ENCODE measurements around the gene NFILZ.

Gene NFILZ, protein sequence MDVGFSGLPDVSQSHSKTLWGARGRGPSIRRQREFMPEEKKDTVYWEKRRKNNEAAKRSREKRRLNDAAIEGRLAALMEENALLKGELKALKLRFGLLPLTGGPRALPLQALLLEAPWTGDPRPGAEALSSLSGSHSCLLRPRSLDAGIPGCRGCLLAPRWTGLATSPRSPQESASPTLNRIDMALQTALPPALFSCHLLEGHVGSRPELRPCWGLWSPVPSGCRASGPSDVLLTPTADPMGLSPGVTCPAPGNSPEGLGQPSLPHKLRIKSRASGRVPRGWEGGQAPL

DNA sequence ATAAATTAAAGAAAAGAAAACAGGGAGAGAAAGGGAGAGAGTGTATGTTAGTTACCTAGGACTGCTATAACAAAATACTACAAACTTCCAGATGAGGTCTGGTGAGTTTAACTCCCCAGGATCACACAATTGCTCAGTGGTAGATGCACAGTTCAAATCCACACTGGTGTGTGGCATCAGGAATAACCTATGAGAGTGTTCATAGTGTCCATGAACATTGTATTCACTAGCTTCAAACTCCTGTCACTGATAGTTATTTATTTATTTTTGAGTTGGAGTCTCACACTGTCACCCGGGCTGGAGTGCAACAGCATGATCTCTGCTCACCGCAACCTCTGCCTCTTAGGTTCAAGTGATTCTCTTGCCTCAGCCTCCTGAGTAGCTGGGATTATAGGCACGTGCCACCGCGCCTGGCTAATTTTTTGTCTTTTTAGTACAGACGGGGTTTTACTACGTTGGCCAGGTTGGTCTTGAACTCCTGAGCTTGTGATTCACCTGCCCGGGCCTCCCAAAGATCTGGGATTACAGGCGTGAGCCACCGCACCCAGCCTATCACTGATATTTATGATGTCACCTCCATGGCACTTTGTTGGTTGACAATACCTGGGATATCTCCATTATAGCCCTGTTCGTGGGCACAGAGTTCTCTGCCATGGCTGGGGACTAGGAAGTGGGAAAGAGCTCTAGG is at the start of gene NFILZ:
Gene NFILZ (plus strand): TSS at position 638 of the 688 bp plus-strand sequence. CDS start 46,133 bp downstream, outside the sequence.
- H3K9me3 ChIP-seq (ENCODE audit: control insufficient read depth in 1 of 2, low read length in 2 of 2), result peaks cover 0 to 14% of the 10 kb centered on the region in 2 donors
- H3K4me3 ChIP-seq (ENCODE audit: low read depth in 1 of 2, low read length in 2 of 2), result peak within 1 kb of the TSS in 1 of 2 donors; percentile 8
- no peak within 1 kb of the TSS for H3K27ac ChIP-seq (ENCODE audit: low read length)
- peaks cover 0 to 6% of the 10 kb centered on the region in 2 donors for H3K4me1 ChIP-seq (ENCODE audit: control insufficient read depth in 1 of 2, insufficient read depth in 2 of 2, low read length in 2 of 2)
- no peaks in the 10 kb centered on the region for H3K27me3 ChIP-seq (ENCODE audit: low read depth, low read length)
- H3K36me3 ChIP-seq (ENCODE audit: control insufficient read depth in 1 of 2, insufficient read depth in 2 of 2, low read length in 2 of 2), result no peaks in the 10 kb centered on the region

DNA sequence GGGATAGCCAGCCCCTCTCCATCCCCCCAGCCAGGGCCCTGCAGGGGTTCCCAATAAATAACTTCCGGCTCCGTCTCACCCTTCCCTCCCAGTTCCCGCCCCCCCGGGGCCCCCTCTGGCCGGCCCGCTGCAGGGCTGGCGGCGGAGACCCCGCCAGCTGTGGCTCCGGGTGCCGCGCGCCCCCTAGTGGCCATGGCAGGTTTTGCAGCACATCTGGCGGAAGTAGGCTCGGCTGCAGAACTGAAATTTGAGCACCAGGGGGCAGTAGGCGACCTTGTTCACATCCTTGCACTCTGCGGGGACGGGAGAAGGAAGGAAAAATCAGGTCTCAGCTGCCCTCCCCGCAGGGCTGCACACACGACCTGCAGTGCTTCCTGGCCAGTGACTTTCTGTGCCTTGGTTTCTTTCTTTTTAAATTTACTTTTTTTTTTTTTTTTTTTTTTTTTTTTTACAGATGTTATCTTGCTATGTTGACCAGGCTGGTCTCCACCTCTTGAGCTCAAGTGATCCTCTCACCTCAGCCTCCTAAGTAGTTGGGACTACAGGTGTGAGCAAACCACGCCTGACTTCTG is 49.6 kb upstream of the NFILZ start:
- no peaks in the 10 kb centered on the region for H3K9me3 ChIP-seq (ENCODE audit: control insufficient read depth in 1 of 2, low read length in 2 of 2)
- H3K4me1 ChIP-seq (ENCODE audit: control insufficient read depth in 1 of 2, insufficient read depth in 2 of 2, low read length in 2 of 2), result peaks cover 0 to 13% of the 10 kb centered on the region in 2 donors
- H3K27me3 ChIP-seq (ENCODE audit: low read depth, low read length), result no peaks in the 10 kb centered on the region
- H3K4me3 ChIP-seq (ENCODE audit: low read depth in 1 of 2, low read length in 2 of 2), result no peak overlapping the region
- no peak overlapping the region for H3K27ac ChIP-seq (ENCODE audit: low read length)
- H3K36me3 ChIP-seq (ENCODE audit: control insufficient read depth in 1 of 2, insufficient read depth in 2 of 2, low read length in 2 of 2), result peaks cover 0 to 7% of the 10 kb centered on the region in 2 donors

DNA sequence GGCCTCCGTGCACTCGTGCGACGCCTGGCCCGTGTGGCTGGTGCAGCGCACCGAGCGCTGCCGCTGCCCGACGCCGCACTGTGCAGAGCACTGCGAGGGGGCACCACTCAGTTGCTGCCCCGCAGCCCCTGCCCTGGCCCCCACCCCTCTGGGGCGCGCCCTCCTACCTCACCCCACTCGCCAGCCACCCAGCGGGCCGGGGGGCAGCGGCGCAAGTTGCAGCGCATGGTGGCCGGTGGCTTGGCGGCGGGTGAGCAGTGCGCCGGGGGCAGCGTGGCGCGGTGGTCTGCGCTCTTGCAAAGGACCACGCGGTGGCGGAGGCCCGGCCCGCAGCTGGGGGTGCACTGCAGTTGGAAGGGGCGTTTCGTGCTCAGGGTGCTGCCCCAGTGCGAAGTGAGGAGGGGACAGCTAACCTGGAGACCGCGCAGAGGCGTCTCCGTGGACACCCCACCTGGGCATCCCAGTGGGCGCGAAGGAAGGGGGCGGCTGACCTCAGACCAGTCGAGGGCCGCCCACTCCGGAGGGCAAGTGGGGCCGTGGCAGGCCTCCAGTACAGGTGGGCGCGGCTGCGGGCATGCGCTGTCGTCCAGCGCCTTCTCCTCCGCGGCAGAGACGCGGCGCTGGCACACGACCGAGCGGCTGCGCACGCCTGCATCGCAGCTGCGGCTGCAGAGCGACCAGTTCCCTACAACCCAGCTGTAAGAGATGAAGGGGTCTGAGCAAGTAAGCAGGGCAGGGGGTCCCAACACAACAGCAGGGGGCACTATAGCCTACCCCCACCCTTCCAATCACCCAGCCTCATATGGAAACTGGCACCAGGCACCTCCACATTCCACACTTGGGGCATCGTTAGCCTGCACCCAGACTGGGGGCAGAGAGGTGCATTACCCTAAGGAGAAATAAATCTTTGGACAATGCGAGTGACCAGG is 45.2 kb upstream of the NFILZ start:
- H3K4me1 ChIP-seq (ENCODE audit: control insufficient read depth in 1 of 2, insufficient read depth in 2 of 2, low read length in 2 of 2), result peaks cover 0 to 4% of the 10 kb centered on the region in 2 donors
- no peaks in the 10 kb centered on the region for H3K9me3 ChIP-seq (ENCODE audit: control insufficient read depth in 1 of 2, low read length in 2 of 2)
- no peak overlapping the region for H3K4me3 ChIP-seq (ENCODE audit: low read depth in 1 of 2, low read length in 2 of 2)
- no peaks in the 10 kb centered on the region for H3K27me3 ChIP-seq (ENCODE audit: low read depth, low read length)
- H3K36me3 ChIP-seq (ENCODE audit: control insufficient read depth in 1 of 2, insufficient read depth in 2 of 2, low read length in 2 of 2), result peaks cover 0 to 14% of the 10 kb centered on the region in 2 donors
- no peak overlapping the region for H3K27ac ChIP-seq (ENCODE audit: low read length)

DNA sequence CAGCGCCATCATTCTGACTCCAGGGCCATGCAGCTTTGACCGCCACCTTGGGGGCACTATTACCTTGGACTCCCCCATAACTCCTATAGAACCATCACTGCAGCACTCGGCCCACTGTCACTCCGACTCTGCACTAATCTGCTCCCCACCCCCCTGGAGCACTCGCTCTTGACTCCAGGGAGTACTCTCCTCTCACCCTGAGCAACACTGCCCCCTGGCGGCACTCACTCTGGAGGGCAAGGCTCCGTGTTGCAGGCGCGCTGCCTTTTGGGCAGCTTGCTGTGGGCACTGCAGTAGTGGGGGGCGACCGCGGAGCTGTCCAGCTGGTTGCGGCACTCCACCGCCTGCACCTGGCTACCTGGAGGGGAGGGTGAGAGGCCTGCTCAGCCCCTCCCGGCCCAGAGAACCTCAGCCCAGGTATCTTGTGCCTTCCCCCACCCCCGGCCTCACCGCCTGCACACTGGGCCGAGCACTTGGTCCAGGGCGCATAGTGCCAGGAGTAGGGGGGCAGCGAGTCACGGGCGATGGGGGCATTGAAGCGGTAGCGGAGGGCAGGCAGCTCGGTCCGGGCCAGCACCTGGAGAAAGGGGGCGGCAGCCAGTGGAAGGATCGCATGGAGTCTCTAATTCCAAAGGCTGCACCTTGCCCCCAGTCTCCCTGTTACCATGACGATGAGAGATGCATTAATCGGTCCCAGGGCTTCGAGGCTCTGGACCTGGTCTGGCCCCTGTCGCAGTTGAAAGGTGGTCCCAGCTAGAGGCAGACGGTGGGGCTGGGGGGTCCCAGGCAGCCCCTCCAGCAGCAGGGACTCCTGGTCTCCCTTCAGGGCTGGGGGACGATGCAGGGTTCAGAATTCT is 44.3 kb upstream of the NFILZ start:
- H3K4me1 ChIP-seq (ENCODE audit: control insufficient read depth in 1 of 2, insufficient read depth in 2 of 2, low read length in 2 of 2), result no peaks in the 10 kb centered on the region
- H3K36me3 ChIP-seq (ENCODE audit: control insufficient read depth in 1 of 2, insufficient read depth in 2 of 2, low read length in 2 of 2), result peaks cover 0 to 14% of the 10 kb centered on the region in 2 donors
- H3K9me3 ChIP-seq (ENCODE audit: control insufficient read depth in 1 of 2, low read length in 2 of 2), result no peaks in the 10 kb centered on the region
- H3K27me3 ChIP-seq (ENCODE audit: low read depth, low read length), result no peaks in the 10 kb centered on the region
- H3K4me3 ChIP-seq (ENCODE audit: low read depth in 1 of 2, low read length in 2 of 2), result no peak overlapping the region
- H3K27ac ChIP-seq (ENCODE audit: low read length), result no peak overlapping the region

DNA sequence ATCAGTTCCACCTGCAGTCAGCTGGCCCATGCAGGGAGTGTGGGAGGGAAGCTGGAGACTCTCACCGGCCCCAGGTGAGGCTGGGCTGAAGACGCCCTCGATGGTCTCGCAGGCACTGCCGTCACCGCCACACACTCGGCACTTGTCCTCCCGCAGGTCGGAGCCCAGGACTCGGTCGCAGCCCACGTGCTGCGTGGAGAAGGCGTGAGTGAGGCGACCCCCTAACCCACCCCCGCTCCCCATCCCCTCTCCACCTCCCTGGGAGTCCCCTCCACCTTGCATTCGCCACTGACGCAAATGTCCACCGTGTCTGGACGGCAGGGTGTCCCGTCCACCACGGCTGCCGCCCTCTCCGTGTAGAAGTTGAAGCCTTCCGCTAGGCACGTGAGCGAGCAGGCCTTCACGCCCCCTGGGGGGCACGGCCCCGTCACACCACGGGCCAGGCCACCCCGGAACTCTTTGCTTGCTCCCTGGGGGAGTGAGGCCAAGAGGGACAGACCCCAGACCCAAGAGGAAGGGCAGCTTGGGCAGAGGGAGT is 41.2 kb upstream of the NFILZ start:
- H3K36me3 ChIP-seq (ENCODE audit: control insufficient read depth in 1 of 2, insufficient read depth in 2 of 2, low read length in 2 of 2), result peaks cover 0 to 14% of the 10 kb centered on the region in 2 donors
- no peak overlapping the region for H3K27ac ChIP-seq (ENCODE audit: low read length)
- peaks cover 0 to 12% of the 10 kb centered on the region in 2 donors for H3K4me1 ChIP-seq (ENCODE audit: control insufficient read depth in 1 of 2, insufficient read depth in 2 of 2, low read length in 2 of 2)
- H3K4me3 ChIP-seq (ENCODE audit: low read depth in 1 of 2, low read length in 2 of 2), result no peak overlapping the region
- no peaks in the 10 kb centered on the region for H3K27me3 ChIP-seq (ENCODE audit: low read depth, low read length)
- H3K9me3 ChIP-seq (ENCODE audit: control insufficient read depth in 1 of 2, low read length in 2 of 2), result peaks cover 0 to 6% of the 10 kb centered on the region in 2 donors

DNA sequence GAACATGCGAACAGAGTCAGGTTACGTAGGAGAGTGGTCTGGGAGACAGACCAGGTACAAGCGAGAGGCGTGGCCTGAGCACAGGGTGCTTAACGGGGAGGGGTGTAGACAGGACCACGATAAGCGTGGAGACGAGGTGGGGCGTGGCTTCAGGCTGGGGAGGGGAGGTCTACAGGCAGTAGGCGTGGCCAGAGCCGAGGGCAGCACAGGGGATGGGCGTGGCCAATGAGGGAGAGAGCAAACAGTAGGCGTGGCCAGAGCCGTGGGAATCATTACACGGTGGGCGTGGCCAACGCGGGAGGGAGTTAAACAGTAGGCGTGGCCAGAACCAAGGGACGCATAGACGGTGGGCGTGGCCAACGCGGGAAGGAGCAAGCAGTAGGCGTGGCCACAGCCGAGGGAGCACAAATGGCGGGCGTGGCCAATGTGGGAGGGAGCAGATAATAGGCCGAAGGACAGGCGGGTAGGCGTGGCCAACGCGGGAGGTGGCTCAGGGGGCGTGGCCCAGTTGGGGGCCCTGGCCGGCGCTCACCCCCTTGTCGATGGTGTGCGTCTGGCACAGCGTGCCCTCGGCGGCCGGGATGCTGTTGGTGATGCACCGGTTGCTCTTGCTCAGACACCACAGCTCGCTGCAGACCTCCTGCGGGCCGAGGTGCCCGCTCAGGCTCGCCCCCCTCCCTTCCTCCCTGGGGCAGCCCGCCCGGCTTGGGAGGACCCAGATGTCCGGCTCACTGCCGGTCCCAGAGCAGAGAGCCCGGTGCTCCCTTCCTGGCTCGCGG is 38.0 kb upstream of the NFILZ start:
- Histone ChIP-seq H3K36me3 (ENCODE audit: control insufficient read depth in 1 of 2, insufficient read depth in 2 of 2, low read length in 2 of 2) (peaks cover 0 to 7% of the 10 kb centered on the region in 2 donors), H3K4me3 (ENCODE audit: low read depth in 1 of 2, low read length in 2 of 2) (peak overlapping the region; percentile 52 to 65), H3K4me1 (ENCODE audit: control insufficient read depth in 1 of 2, insufficient read depth in 2 of 2, low read length in 2 of 2) (peaks cover 0 to 17% of the 10 kb centered on the region in 2 donors), H3K27ac (ENCODE audit: low read length) (no peak overlapping the region), H3K27me3 (ENCODE audit: low read depth, low read length) (no peaks in the 10 kb centered on the region), H3K9me3 (ENCODE audit: control insufficient read depth in 1 of 2, low read length in 2 of 2) (peaks cover 0 to 6% of the 10 kb centered on the region in 2 donors)

DNA sequence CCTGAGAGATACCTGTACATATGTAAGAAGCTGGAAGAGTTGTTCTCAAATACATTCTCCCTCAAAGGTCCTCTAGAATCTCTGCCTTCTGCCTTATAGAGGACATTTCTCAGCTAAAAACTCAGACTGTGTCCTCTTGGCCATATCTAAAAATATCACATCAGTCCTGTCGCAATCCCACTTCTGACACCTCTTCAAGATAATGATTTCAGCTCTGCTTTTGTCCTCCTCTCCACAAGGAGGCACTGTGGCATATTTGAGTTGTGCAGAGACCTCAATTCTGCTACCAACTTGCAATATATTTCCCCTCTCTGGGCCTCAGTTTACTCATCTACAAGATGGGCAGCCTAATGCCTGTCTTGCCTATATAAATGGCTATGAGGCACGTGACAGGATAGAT is 36.5 kb upstream of the NFILZ start:
- H3K9me3 ChIP-seq (ENCODE audit: control insufficient read depth in 1 of 2, low read length in 2 of 2), result peaks cover 0 to 6% of the 10 kb centered on the region in 2 donors
- H3K36me3 ChIP-seq (ENCODE audit: control insufficient read depth in 1 of 2, insufficient read depth in 2 of 2, low read length in 2 of 2), result peaks cover 0 to 14% of the 10 kb centered on the region in 2 donors
- H3K4me1 ChIP-seq (ENCODE audit: control insufficient read depth in 1 of 2, insufficient read depth in 2 of 2, low read length in 2 of 2), result peaks cover 0 to 17% of the 10 kb centered on the region in 2 donors
- no peak overlapping the region for H3K4me3 ChIP-seq (ENCODE audit: low read depth in 1 of 2, low read length in 2 of 2)
- H3K27me3 ChIP-seq (ENCODE audit: low read depth, low read length), result no peaks in the 10 kb centered on the region
- H3K27ac ChIP-seq (ENCODE audit: low read length), result no peak overlapping the region

DNA sequence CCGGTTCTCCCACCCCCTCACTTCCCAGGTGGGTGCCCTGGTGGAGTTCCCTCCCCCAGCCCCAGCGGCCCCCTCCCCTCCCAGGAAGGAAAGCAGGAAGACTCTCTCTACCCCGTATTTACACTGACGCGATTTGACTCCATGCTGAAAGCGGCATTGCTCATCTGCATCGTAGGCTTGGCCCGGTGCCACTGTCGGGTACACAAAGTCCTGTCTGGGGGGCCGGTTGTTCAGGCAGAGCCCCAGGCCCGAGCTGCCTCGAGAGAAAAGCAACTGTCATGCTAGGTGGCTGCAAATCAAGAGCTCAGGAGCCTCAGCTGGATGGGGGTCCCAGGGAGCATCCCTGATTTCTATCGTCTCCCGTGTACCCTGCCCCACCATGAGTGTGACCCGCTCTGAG is 34.8 kb upstream of the NFILZ start:
- no peak overlapping the region for H3K4me3 ChIP-seq (ENCODE audit: low read depth in 1 of 2, low read length in 2 of 2)
- no peak overlapping the region for H3K27ac ChIP-seq (ENCODE audit: low read length)
- H3K36me3 ChIP-seq (ENCODE audit: control insufficient read depth in 1 of 2, insufficient read depth in 2 of 2, low read length in 2 of 2), result peaks cover 0 to 17% of the 10 kb centered on the region in 2 donors
- peaks cover 0 to 6% of the 10 kb centered on the region in 2 donors for H3K9me3 ChIP-seq (ENCODE audit: control insufficient read depth in 1 of 2, low read length in 2 of 2)
- no peaks in the 10 kb centered on the region for H3K27me3 ChIP-seq (ENCODE audit: low read depth, low read length)
- peaks cover 0 to 17% of the 10 kb centered on the region in 2 donors for H3K4me1 ChIP-seq (ENCODE audit: control insufficient read depth in 1 of 2, insufficient read depth in 2 of 2, low read length in 2 of 2)

DNA sequence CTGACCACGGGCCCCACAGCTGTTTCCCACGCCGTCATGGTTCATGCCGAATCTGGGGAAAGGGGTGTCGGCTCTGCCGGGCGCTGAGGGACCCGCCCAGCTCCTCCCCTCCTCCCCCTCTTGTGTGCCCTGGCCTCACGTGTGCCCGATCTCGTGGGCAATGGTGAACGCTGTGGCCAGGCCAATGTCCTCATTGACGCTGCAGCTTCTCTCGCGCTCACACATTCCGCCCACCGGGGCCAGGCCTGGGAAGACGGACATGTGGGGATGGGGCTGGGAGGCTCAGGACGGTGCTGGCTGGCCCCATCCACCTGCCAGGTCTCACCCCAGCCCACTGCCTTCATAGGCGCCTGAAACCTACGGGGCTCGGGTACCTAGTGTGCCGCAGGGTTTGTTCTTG is 34.3 kb upstream of the NFILZ start:
- peaks cover 0 to 17% of the 10 kb centered on the region in 2 donors for H3K36me3 ChIP-seq (ENCODE audit: control insufficient read depth in 1 of 2, insufficient read depth in 2 of 2, low read length in 2 of 2)

More for the DNA sequence above, 34.3 kb upstream of the NFILZ start:
- Histone ChIP-seq H3K4me1 (ENCODE audit: control insufficient read depth in 1 of 2, insufficient read depth in 2 of 2, low read length in 2 of 2) (peaks cover 0 to 17% of the 10 kb centered on the region in 2 donors), H3K9me3 (ENCODE audit: control insufficient read depth in 1 of 2, low read length in 2 of 2) (peaks cover 0 to 6% of the 10 kb centered on the region in 2 donors), H3K27me3 (ENCODE audit: low read depth, low read length) (no peaks in the 10 kb centered on the region), H3K27ac (ENCODE audit: low read length) (no peak overlapping the region), H3K4me3 (ENCODE audit: low read depth in 1 of 2, low read length in 2 of 2) (no peak overlapping the region)
